SU-DHL-6 (cell line): ENCODE measurements around the gene HNF4A.

ENCODE experiments used
- CTCF ChIP-seq: fragments of 200-600 bp; sonication (generic); IDR thresholded peaks from one replicate; pipeline ENCODE4 v1.5.1; 2017; ENCODE audit warnings: antibody characterized with exemption, mild to moderate bottlenecking, low read length, moderate library complexity; ENCODE audit not compliant: insufficient read depth, poor library complexity, severe bottlenecking
- EZH2phosphoT487 ChIP-seq: fragments of 200-600 bp; sonication (generic), shearing (Covaris generic); conservative IDR thresholded peaks from 2 replicates; pipeline ENCODE4 v1.6.1; 2018; ENCODE audit warnings: mild to moderate bottlenecking, antibody characterized with exemption, low read length, moderate library complexity, mixed read lengths

DNA sequence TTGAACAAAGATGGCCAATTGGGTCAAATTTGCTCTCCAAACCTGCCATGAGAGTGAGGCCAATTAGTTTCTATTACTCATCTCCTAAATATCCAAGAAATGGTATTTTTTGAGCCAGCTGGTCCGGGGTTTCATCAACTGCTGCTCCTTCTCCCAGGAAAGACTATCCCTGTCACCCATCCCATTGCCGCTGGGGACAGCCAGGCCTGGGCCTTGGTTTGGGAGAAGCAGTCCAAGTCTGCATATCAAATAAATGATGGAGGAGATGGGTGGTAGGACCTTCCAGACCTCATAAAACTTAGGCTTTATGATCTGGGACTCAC lies 73.5 kb downstream of the HNF4A start:
- TF ChIP-seq CTCF: no peak
- TF ChIP-seq EZH2phosphoT487: no peak
